ENCODE data around the gene SLC25A42. TPM values are rescaled to one million over a fixed set of nuclear protein-coding genes. Genes with fewer than 3 reads are reported as not detected.

SLC25A42 gene
- total RNA-seq, 1 experiment from 2014 or later, result 8.0 TPM

GRCh38 chr19:19064098-19064722, 416 bp downstream of the SLC25A42 start:
- CTCF ChIA-PET, result interaction anchor here (0.6 kb wide), 1 partner anchor 104 kb away, joined by 3 read pairs; no protein-coding TSS in a partner anchor
- DNase-seq, result no peak
- H2AFZ ChIP-seq (ENCODE audit: low read length), result peak overlapping the region; percentile 69

GRCh38 chr19:19064811-19065745, 1.3 kb downstream of the SLC25A42 start:
- peak overlapping the region; percentile 71 for H3K4me3 ChIP-seq (ENCODE audit: low read length)
- H3K9ac ChIP-seq (ENCODE audit: low read length), result peak overlapping the region; percentile 19; the same call in 1 of the 2 replicates
- no peaks in the 10 kb centered on the region for H4K20me1 ChIP-seq (ENCODE audit: low read length)
- H3K36me3 ChIP-seq (ENCODE audit: low read depth, low read length), result no peaks in the 10 kb centered on the region
- H3K4me2 ChIP-seq (ENCODE audit: low read length), result peak overlapping the region; percentile 95
- H3K9me3 ChIP-seq (ENCODE audit: low read length), result no peaks in the 10 kb centered on the region
- POLR2A ChIA-PET (ENCODE audit: unreplicated experiment), result no interaction called here
- intact Hi-C loops (cut with micrococcal nuclease), result no loop called here
- no peak for TF ChIP-seq EZH2 (IDR thresholded peaks at IDR 0.05; ENCODE audit: low read length, unreplicated experiment)
- TF ChIP-seq CTCF (conservative IDR thresholded peaks at IDR 0.05; ENCODE audit: low read depth, low read length), result no peak
- no peak for TF ChIP-seq EZH2phosphoT487 (IDR thresholded peaks at IDR 0.05; ENCODE audit: borderline replicate concordance, low read length)
- H3K79me2 ChIP-seq (ENCODE audit: low read length), result no peaks in the 10 kb centered on the region
- DNase-seq (peak; percentile 19), ATAC-seq (no peak)
- CTCF ChIA-PET, result interaction anchor here (0.6 kb wide), 1 partner anchor 110 kb away, joined by 3 read pairs; no protein-coding TSS in a partner anchor
- H3K27me3 ChIP-seq (ENCODE audit: low read length), result no peaks in the 10 kb centered on the region
- BruUV-seq (replicated peaks), result TSS peak; percentile 16
- no peaks in the 10 kb centered on the region for H3F3A ChIP-seq (ENCODE audit: low read length, unreplicated experiment)
- no peak overlapping the region for H3K27ac ChIP-seq (ENCODE audit: low read length)
- H2AFZ ChIP-seq (ENCODE audit: low read length), result peak overlapping the region; percentile 69
- peaks cover 23% of the 10 kb centered on the region for H3K4me1 ChIP-seq (ENCODE audit: insufficient read depth, low read length)
- no peaks in the 10 kb centered on the region for H3K9me2 ChIP-seq (replicated peaks; ENCODE audit: low read length)

More at GRCh38 chr19:19064098-19064722, 416 bp downstream of the SLC25A42 start:
- Histone ChIP-seq H3F3A (ENCODE audit: low read length, unreplicated experiment) (no peaks in the 10 kb centered on the region), H3K4me3 (ENCODE audit: low read length) (peak overlapping the region; percentile 71), H3K36me3 (ENCODE audit: low read depth, low read length) (no peaks in the 10 kb centered on the region), H3K9ac (ENCODE audit: low read length) (peak overlapping the region; percentile 19; the same call in 1 of the 2 replicates), H3K9me3 (ENCODE audit: low read length) (no peaks in the 10 kb centered on the region), H3K9me2 (replicated peaks; ENCODE audit: low read length) (no peaks in the 10 kb centered on the region), H3K4me2 (ENCODE audit: low read length) (peak overlapping the region; percentile 95), H3K4me1 (ENCODE audit: insufficient read depth, low read length) (peaks cover 23% of the 10 kb centered on the region), H3K27me3 (ENCODE audit: low read length) (no peaks in the 10 kb centered on the region), H4K20me1 (ENCODE audit: low read length) (no peaks in the 10 kb centered on the region), H3K79me2 (ENCODE audit: low read length) (no peaks in the 10 kb centered on the region), H3K27ac (ENCODE audit: low read length) (no peak overlapping the region)
- POLR2A ChIA-PET (ENCODE audit: unreplicated experiment), result interaction anchor here (0.6 to 0.7 kb wide), 2 partner anchors 326 to 900 kb away, joined by 3 to 7 read pairs; no protein-coding TSS in a partner anchor
- TF ChIP-seq EZH2phosphoT487 (IDR thresholded peaks at IDR 0.05; ENCODE audit: borderline replicate concordance, low read length) (no peak), CTCF (conservative IDR thresholded peaks at IDR 0.05; ENCODE audit: low read depth, low read length) (0 out of 2 replicates have a peak, but pooled peaks have one; percentile 14), EZH2 (IDR thresholded peaks at IDR 0.05; ENCODE audit: low read length, unreplicated experiment) (no peak)
- no TSS peak for BruUV-seq (replicated peaks)
- peak; percentile 4 for ATAC-seq
- intact Hi-C loops (cut with micrococcal nuclease), result no loop called here
